ENCODE measurements around the gene SIPA1.

DNA sequence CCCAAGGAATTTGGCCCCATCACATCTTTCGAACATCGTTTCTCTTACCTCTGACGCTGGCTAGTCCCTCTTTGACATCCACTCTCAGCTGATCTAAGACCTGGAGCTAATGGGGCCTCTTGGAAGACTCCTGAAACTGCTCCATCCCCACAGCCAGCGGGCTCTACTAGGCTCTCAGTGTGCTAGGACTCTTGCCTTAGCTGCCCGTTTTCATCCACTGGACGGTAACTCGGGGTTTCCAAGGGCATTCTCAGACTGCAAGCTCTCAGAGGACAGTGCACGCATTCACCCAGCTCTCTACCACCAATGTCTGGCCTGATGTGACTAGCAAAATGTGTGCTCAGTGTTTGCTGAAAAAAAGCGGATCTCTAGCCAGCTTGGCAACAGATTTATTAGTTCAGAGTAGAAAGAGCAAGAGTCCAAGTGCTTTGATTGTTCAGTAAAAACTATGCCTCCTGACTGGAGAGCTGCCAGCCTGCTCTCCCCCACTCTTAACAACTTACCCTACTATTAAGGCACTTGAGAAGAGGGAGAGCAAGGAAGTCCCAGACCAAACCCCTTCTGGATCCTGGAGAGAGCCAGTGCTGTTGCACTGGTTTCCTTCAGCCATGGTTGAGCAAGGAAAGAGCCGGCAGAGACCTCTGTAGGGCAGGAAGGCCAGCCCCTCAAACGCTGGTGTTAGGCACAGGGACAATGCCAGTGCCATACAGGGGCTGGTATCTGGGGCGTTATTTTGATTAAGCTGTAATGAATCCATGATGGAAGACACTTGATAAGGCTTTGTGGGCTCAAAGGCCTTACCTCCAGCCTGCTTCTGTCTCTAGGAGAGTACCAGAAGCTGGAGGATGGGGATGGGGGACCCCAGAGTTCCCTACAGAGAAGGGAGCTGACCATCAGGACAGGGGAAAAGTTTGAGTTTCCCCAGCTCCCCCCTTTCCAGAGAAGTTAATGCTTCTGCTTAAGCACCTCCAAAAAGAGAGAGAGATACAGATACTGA, 15.6 kb downstream of the SIPA1 start:
- TF ChIP-seq, protein P1, sequence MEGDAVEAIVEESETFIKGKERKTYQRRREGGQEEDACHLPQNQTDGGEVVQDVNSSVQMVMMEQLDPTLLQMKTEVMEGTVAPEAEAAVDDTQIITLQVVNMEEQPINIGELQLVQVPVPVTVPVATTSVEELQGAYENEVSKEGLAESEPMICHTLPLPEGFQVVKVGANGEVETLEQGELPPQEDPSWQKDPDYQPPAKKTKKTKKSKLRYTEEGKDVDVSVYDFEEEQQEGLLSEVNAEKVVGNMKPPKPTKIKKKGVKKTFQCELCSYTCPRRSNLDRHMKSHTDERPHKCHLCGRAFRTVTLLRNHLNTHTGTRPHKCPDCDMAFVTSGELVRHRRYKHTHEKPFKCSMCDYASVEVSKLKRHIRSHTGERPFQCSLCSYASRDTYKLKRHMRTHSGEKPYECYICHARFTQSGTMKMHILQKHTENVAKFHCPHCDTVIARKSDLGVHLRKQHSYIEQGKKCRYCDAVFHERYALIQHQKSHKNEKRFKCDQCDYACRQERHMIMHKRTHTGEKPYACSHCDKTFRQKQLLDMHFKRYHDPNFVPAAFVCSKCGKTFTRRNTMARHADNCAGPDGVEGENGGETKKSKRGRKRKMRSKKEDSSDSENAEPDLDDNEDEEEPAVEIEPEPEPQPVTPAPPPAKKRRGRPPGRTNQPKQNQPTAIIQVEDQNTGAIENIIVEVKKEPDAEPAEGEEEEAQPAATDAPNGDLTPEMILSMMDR (IDR thresholded peaks at IDR 0.05) = no peak
- no peak for TF ChIP-seq ZFX (IDR thresholded peaks at IDR 0.05; ENCODE audit: borderline replicate concordance)

Measured in 22Rv1 (cell line).